Caco-2 (cell line): ENCODE data around the gene RNF113A. TPM values are rescaled to one million over a fixed set of nuclear protein-coding genes. Genes with fewer than 3 reads are reported as not detected.

Experiments used
- Bru-seq: library from RNA; stranded (reverse); fragments of 400-500 nt; gene quantifications from one replicate; lab custom pipeline; 2021; lab: Mats Ljungman, UMichigan
- BruChase-seq, 2 experiments: library from RNA; stranded (reverse); fragments of 400-500 nt; gene quantifications; one replicate each; lab custom pipeline; 2021; lab: Mats Ljungman, UMichigan
- BruUV-seq: library from RNA; stranded (reverse); fragments of 400-500 nt; replicated peaks from 2 replicates; lab custom pipeline; 2021; lab: Mats Ljungman, UMichigan
- CTCF ChIA-PET: fragments of 300-600 bp; sonication (Branson Sonifier 250); formaldehyde crosslinking; loops from one replicate; lab custom pipeline; 2022; ENCODE audit warnings: antibody characterized with exemption; lab: Charles Lee
- POLR2A ChIA-PET: fragments of 300-600 bp; sonication (Branson Sonifier 250); formaldehyde crosslinking; loops from one replicate; lab custom pipeline; 2022; ENCODE audit warnings: antibody characterized with exemption; lab: Charles Lee
- DNase-seq, 2 experiments: peaks; one replicate each; pipeline versions ENCODE4 v3.0.0 to v3.0.0-alpha.2; 2020 to 2022
- H3K27me3 ChIP-seq: replicated peaks from 2 replicates; pipeline ENCODE4 v1.6.0; 2011; ENCODE audit warnings: low read length; ENCODE audit not compliant: control insufficient read depth, insufficient read depth
- H3K36me3 ChIP-seq: 2 replicates; pipeline ENCODE4 v1.5.1; 2011; ENCODE audit warnings: low read length; ENCODE audit not compliant: control insufficient read depth, insufficient read depth
- H3K4me1 ChIP-seq: fragments of 250-450 bp; sonication (Bioruptor Pico); 2 replicates; pipeline ENCODE4 v1.5.1; 2020; ENCODE audit warnings: mild to moderate bottlenecking
- H3K4me3 ChIP-seq: 2 replicates; pipeline ENCODE4 v1.5.1; 2011; ENCODE audit warnings: low read depth, mild to moderate bottlenecking, control low read depth, low read length
- H3K9me3 ChIP-seq: fragments of 250-450 bp; sonication (Bioruptor Pico); 2 replicates; pipeline ENCODE4 v1.5.1; 2020; ENCODE audit warnings: mild to moderate bottlenecking, moderate library complexity
- H3K27ac Mint-ChIP-seq: one replicate; pipeline ENCODE4 v1.8.0; 2022; ENCODE audit warnings: mixed read lengths; ENCODE audit not compliant: unreplicated experiment
- H3K27me3 Mint-ChIP-seq: one replicate; pipeline ENCODE4 v1.8.0; 2022; ENCODE audit warnings: mixed read lengths; ENCODE audit not compliant: insufficient read depth, unreplicated experiment
- H3K36me3 Mint-ChIP-seq: one replicate; pipeline ENCODE4 v1.8.0; 2022; ENCODE audit warnings: mild to moderate bottlenecking, mixed read lengths; ENCODE audit not compliant: insufficient read depth, unreplicated experiment
- H3K4me1 Mint-ChIP-seq: one replicate; pipeline ENCODE4 v1.8.0; 2022; ENCODE audit warnings: low read depth, mixed read lengths; ENCODE audit not compliant: unreplicated experiment
- H3K4me3 Mint-ChIP-seq: one replicate; pipeline ENCODE4 v1.8.0; 2022; ENCODE audit warnings: mild to moderate bottlenecking, moderate library complexity, mixed read lengths; ENCODE audit not compliant: unreplicated experiment
- H3K9me3 Mint-ChIP-seq: one replicate; pipeline ENCODE4 v1.8.0; 2022; ENCODE audit warnings: mixed read lengths; ENCODE audit not compliant: unreplicated experiment
- intact Hi-C: fragments of 100-400 bp; cut with micrococcal nuclease; formaldehyde crosslinking; loops from one replicate; pipeline ENCODE4 v1.10.0; 2022; ENCODE audit not compliant: unreplicated experiment
- long read RNA-seq: library from polyadenylated mRNA; stranded (forward); transcript quantifications from one replicate; pipeline ENCODE4 v2.0.0, GENCODE V29; 2022
- total RNA-seq: library from RNA; stranded (reverse); gene quantifications from 2 replicates; pipeline ENCODE4 v1.2.3, GENCODE V29; 2022
- TF ChIP-seq, protein P1 (sequence below), 2 experiments: fragments of 200-600 bp in 1 of 2; IDR thresholded peaks; 1 replicate in 1 of 2; 2 replicates in 1 of 2; pipeline versions ENCODE4 v1.5.1 to v1.8.0; 2011 to 2022; ENCODE audit warnings: antibody characterized with exemption in 1 of 2, control low read depth in 1 of 2, inconsistent platforms in 1 of 2, low read depth in 1 of 2, low read length in 1 of 2, mild to moderate bottlenecking in 1 of 2, moderate library complexity in 1 of 2; ENCODE audit not compliant: insufficient read depth in 1 of 2, severe bottlenecking in 1 of 2, unreplicated experiment in 1 of 2

The RNF113A gene
- 12.7 and 13.3 TPM in 2 replicates for total RNA-seq
- Bru-seq, nascent RNA: percentile 76 among the genes with signal in this experiment
- BruChase-seq, experiment 1, labeled RNA remaining after a 2-hour chase: percentile 84 among the genes with signal in this experiment
- BruChase-seq, experiment 2, labeled RNA remaining after a 6-hour chase: percentile 71 among the genes with signal in this experiment
- long read RNA-seq, transcript RNF113A-201 (1 exons, 1,353 nt): major isoform, 36 of 36 reads
- long read RNA-seq, partial matches to known transcripts: 0 of 36 reads
- long read RNA-seq, other reads (novel, unspliced or antisense): 0 of 36 reads

DNA sequence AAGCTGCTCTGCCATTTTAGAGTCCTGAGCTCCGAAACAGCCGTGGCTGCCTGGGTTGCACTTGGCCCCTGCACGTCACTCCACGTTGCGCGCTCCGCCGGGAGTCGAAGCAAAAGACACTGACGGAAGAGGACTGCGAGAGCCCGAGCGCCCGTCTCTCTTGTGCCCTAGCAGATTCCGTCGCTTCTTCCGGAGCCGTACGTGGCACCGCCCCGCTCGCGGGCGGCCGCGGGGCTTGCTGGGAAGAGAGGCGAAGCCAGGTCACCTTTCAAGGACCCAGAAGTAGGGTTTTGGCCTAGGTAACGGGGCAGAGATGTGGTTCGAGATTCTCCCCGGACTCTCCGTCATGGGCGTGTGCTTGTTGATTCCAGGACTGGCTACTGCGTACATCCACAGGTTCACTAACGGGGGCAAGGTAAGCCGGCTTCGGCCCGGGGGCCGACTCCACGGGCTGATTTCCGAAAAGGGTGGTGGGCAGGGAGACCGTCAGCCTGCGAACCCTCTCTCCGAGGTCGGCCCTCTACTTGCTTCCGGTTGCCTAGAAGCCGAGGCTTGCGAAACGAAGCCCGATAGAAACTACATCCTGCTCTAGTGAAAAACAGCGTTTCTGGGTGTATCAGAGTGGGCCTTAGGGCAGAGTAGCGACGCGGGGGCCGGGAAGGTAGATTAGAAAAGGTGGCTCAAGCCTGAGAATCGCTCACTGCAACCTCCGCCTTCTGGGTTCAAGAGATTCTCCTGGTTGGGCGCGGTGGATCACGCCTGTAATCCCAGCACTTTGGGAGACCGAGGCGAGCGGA is at the start of gene RNF113A, which contains the start of gene NDUFA1:
RNF113A (minus strand) TSS at position 135 of the 797 bp plus-strand sequence; CDS start at position 15, 120 bp downstream.
NDUFA1 (plus strand) TSS at position 234 of the 797 bp plus-strand sequence; CDS start at position 314, 80 bp downstream.
- Histone ChIP-seq H3K27me3 (no peaks in the 10 kb centered on the region), H3K4me1 (no peaks in the 10 kb centered on the region), H3K4me3 (peak within 1 kb of the TSS; percentile 74), H3K9me3 (no peaks in the 10 kb centered on the region), H3K36me3 (no peaks in the 10 kb centered on the region)
- H3K36me3 Mint-ChIP-seq: peaks cover 10% of the 10 kb centered on the region
- TF ChIP-seq, protein P1, sequence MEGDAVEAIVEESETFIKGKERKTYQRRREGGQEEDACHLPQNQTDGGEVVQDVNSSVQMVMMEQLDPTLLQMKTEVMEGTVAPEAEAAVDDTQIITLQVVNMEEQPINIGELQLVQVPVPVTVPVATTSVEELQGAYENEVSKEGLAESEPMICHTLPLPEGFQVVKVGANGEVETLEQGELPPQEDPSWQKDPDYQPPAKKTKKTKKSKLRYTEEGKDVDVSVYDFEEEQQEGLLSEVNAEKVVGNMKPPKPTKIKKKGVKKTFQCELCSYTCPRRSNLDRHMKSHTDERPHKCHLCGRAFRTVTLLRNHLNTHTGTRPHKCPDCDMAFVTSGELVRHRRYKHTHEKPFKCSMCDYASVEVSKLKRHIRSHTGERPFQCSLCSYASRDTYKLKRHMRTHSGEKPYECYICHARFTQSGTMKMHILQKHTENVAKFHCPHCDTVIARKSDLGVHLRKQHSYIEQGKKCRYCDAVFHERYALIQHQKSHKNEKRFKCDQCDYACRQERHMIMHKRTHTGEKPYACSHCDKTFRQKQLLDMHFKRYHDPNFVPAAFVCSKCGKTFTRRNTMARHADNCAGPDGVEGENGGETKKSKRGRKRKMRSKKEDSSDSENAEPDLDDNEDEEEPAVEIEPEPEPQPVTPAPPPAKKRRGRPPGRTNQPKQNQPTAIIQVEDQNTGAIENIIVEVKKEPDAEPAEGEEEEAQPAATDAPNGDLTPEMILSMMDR (IDR thresholded peaks at IDR 0.05; ENCODE audit: insufficient read depth in 1 of 2, low read depth in 1 of 2, low read length in 1 of 2, severe bottlenecking in 1 of 2, unreplicated experiment in 1 of 2): no peak
- CTCF ChIA-PET: interaction anchor here (2.1 kb wide), 1 partner anchor 16 kb away, joined by 6 read pairs; no protein-coding TSS in a partner anchor
- peak within 1 kb of the TSS; percentile 95 for H3K4me3 Mint-ChIP-seq
- POLR2A ChIA-PET: interaction anchor here (2.0 to 2.9 kb wide), 2 partner anchors 19 to 80 kb away, joined by 11 to 14 read pairs; partner anchors contain the start of genes RPL39 and UPF3B
- intact Hi-C loops: no loop called here
- H3K27me3 Mint-ChIP-seq: no peaks in the 10 kb centered on the region
- no TSS peak for BruUV-seq
- H3K27ac Mint-ChIP-seq: peak within 1 kb of the TSS; percentile 96
- DNase-seq: peak; percentile 84 to 86
- H3K9me3 Mint-ChIP-seq: no peaks in the 10 kb centered on the region
- no peaks in the 10 kb centered on the region for H3K4me1 Mint-ChIP-seq

DNA sequence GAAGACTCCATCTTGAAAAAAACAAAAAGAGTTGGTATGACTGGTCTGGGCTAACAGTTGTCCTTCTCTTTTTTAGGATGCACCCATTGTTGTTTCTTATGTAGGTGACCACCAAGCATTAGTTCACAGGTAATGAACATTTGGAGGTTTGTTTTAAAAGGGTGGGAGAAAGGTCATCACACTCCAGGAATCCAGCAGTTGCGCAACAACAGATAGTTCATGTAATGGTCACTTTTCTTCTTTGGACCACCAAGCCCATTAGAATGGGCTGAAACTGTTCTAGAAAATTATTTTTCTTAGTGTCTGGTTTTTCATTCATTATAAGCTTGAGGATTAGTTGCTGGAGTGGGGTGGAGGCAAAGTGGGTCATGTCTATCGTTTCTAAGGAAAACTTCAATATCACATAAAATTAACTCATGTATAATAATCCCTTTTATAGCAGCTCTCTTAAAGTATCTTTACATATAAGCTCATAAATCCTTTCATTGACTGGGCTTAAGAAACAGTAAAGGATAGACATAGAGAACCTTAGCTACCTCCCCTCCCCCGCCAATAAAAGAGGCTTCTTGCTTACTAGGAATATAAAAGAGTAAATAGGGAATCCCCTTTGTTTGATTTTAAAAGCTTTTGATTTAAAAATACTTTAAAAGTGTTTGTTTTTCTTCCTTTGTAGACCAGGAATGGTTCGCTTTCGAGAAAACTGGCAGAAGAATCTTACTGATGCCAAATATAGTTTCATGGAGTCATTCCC is 48.5 kb upstream of the RNF113A start:
- Histone ChIP-seq H3K4me3 (no peak overlapping the region), H3K36me3 (no peaks in the 10 kb centered on the region), H3K9me3 (no peaks in the 10 kb centered on the region), H3K27me3 (no peaks in the 10 kb centered on the region), H3K4me1 (no peaks in the 10 kb centered on the region)
- no TSS peak for BruUV-seq
- Mint-ChIP-seq H3K27me3 (no peaks in the 10 kb centered on the region), H3K9me3 (no peaks in the 10 kb centered on the region), H3K36me3 (no peaks in the 10 kb centered on the region), H3K4me1 (no peaks in the 10 kb centered on the region), H3K4me3 (no peak overlapping the region), H3K27ac (no peak overlapping the region)
- ChIA-PET CTCF (no interaction called here), POLR2A (no interaction called here)
- DNase-seq: no peak
- intact Hi-C loops: no loop called here
- TF ChIP-seq, protein P1 (IDR thresholded peaks at IDR 0.05; ENCODE audit: insufficient read depth in 1 of 2, low read depth in 1 of 2, low read length in 1 of 2, severe bottlenecking in 1 of 2, unreplicated experiment in 1 of 2): no peak

DNA sequence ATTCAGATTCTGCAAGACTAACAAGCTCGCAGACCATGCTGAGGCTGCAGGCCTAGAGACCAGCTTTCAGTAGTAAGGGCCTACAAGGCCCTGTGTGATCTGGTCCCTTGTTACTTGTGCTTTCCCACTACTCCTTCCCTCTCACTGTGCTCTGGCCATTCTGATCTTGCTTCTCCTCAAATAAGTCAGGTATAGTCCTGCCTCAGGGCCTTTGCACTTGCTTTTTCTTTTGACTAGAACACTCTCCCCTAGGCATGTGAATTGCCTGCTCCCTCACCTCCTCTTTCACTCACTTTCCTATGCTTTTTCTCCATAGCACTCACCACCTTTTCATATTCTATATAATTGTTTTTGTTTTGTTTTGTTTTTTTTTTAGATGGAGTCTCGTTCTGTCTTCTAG is 46.3 kb upstream of the RNF113A start:
- H3K27ac Mint-ChIP-seq: no peak overlapping the region
- ChIA-PET POLR2A (no interaction called here), CTCF (no interaction called here)
- H3K27me3 ChIP-seq: no peaks in the 10 kb centered on the region
- H3K9me3 ChIP-seq: no peaks in the 10 kb centered on the region
- no TSS peak for BruUV-seq
- no peaks in the 10 kb centered on the region for H3K4me1 Mint-ChIP-seq
- no peaks in the 10 kb centered on the region for H3K36me3 ChIP-seq
- H3K4me3 ChIP-seq: no peak overlapping the region
- intact Hi-C loops: no loop called here
- no peaks in the 10 kb centered on the region for H3K36me3 Mint-ChIP-seq
- no peak overlapping the region for H3K4me3 Mint-ChIP-seq
- H3K4me1 ChIP-seq: no peaks in the 10 kb centered on the region
- no peak for DNase-seq
- no peaks in the 10 kb centered on the region for H3K9me3 Mint-ChIP-seq
- TF ChIP-seq, protein P1 (IDR thresholded peaks at IDR 0.05; ENCODE audit: insufficient read depth in 1 of 2, low read depth in 1 of 2, low read length in 1 of 2, severe bottlenecking in 1 of 2, unreplicated experiment in 1 of 2): no peak
- no peaks in the 10 kb centered on the region for H3K27me3 Mint-ChIP-seq
